OCI-LY3 (cell line): ENCODE measurements around the gene CNOT9.

Source experiments
- H2AFZ ChIP-seq: fragments of 200-600, 300-600 bp; shearing (Covaris generic); 2 replicates; pipeline ENCODE4 v1.6.0; 2014; ENCODE audit warnings: antibody characterized with exemption, low read depth, low read length
- H3K27ac ChIP-seq: fragments of 200-600, 300-600 bp; sonication (generic); 2 replicates; pipeline ENCODE4 v1.5.1; 2014; ENCODE audit warnings: mild to moderate bottlenecking, low read length, moderate library complexity, mixed read lengths
- H3K27me3 ChIP-seq: fragments of 200-600, 300-600 bp; sonication (generic); 2 replicates; pipeline ENCODE4 v1.6.1; 2014; ENCODE audit warnings: low read depth, low read length, mixed read lengths
- H3K36me3 ChIP-seq: fragments of 200-600, 300-600 bp; sonication (generic); replicated peaks from 2 replicates; pipeline ENCODE3; 2014; ENCODE audit warnings: low read depth, low read length, mixed read lengths
- H3K4me1 ChIP-seq: fragments of 300-600, 200-600 bp; sonication (generic); 2 replicates; pipeline ENCODE4 v1.6.1; 2014; ENCODE audit warnings: low read length, mixed read lengths
- H3K4me2 ChIP-seq: fragments of 200-600, 300-600 bp; sonication (generic); 2 replicates; pipeline ENCODE4 v1.6.1; 2014; ENCODE audit warnings: low read length, mixed read lengths
- H3K4me3 ChIP-seq: fragments of 300-600, 200-600 bp; sonication (generic); 2 replicates; pipeline ENCODE4 v1.5.1; 2014; ENCODE audit warnings: antibody characterized with exemption, mild to moderate bottlenecking, low read length, moderate library complexity
- H3K79me2 ChIP-seq: fragments of 300-600, 200-600 bp; shearing (Covaris generic); 2 replicates; pipeline ENCODE4 v1.6.1; 2014; ENCODE audit warnings: mild to moderate bottlenecking, low read length, mixed read lengths
- H3K9ac ChIP-seq: fragments of 300-600, 200-600 bp; shearing (Covaris generic); 2 replicates; pipeline ENCODE4 v1.6.0; 2014; ENCODE audit warnings: mild to moderate bottlenecking, low read length, moderate library complexity
- H3K9me3 ChIP-seq: fragments of 200-600, 300-600 bp; shearing (Covaris generic); 2 replicates; pipeline ENCODE4 v1.6.1; 2014; ENCODE audit warnings: low read length, mixed read lengths; ENCODE audit not compliant: insufficient read depth
- H4K20me1 ChIP-seq: fragments of 200-600, 300-600 bp; sonication (generic); 2 replicates; pipeline ENCODE4 v1.6.1; 2016; ENCODE audit warnings: low read length, mixed read lengths; ENCODE audit not compliant: insufficient read depth
- EZH2phosphoT487 ChIP-seq: fragments of 200-600 bp; shearing (Covaris generic); IDR thresholded peaks from 2 replicates; pipeline ENCODE4 v1.6.1; 2018; ENCODE audit warnings: antibody characterized with exemption, mixed run types, low read depth
- TF ChIP-seq, protein P1 (sequence below): fragments of 200-600, 300-600 bp; sonication (generic); IDR thresholded peaks from 2 replicates; pipeline ENCODE4 v1.5.1; 2014; ENCODE audit warnings: antibody characterized with exemption, low read length, low read depth

The CNOT9 gene

DNA sequence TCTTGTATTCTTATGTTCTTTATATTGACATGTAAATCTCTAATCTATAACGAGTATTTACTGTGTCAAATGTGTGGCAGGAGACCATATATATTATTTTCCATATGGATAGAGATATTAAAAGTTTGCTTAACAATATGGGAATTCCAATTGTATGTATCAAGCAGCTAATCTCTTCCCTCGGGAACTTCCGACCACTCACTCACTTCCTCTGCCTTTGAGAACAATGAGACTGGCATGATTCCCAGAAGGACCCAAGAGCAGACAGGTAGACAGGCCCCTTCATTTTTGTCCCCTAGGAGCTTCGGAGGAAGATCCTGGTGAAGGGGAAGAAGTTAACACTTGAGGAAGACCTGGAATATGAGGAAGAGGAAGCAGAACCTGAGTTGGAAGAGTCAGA, 63.2 kb downstream of the CNOT9 start:
- Histone ChIP-seq H3K4me1 (peaks cover 5% of the 10 kb centered on the region), H3K4me2 (no peak overlapping the region), H3K36me3 (peaks cover 5% of the 10 kb centered on the region), H3K27ac (no peak overlapping the region), H3K27me3 (no peaks in the 10 kb centered on the region), H3K4me3 (no peak overlapping the region), H4K20me1 (no peaks in the 10 kb centered on the region), H3K79me2 (no peaks in the 10 kb centered on the region), H2AFZ (no peak overlapping the region), H3K9ac (no peak overlapping the region), H3K9me3 (no peaks in the 10 kb centered on the region)
- TF ChIP-seq EZH2phosphoT487 = no peak
- TF ChIP-seq, protein P1, sequence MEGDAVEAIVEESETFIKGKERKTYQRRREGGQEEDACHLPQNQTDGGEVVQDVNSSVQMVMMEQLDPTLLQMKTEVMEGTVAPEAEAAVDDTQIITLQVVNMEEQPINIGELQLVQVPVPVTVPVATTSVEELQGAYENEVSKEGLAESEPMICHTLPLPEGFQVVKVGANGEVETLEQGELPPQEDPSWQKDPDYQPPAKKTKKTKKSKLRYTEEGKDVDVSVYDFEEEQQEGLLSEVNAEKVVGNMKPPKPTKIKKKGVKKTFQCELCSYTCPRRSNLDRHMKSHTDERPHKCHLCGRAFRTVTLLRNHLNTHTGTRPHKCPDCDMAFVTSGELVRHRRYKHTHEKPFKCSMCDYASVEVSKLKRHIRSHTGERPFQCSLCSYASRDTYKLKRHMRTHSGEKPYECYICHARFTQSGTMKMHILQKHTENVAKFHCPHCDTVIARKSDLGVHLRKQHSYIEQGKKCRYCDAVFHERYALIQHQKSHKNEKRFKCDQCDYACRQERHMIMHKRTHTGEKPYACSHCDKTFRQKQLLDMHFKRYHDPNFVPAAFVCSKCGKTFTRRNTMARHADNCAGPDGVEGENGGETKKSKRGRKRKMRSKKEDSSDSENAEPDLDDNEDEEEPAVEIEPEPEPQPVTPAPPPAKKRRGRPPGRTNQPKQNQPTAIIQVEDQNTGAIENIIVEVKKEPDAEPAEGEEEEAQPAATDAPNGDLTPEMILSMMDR = no peak

DNA sequence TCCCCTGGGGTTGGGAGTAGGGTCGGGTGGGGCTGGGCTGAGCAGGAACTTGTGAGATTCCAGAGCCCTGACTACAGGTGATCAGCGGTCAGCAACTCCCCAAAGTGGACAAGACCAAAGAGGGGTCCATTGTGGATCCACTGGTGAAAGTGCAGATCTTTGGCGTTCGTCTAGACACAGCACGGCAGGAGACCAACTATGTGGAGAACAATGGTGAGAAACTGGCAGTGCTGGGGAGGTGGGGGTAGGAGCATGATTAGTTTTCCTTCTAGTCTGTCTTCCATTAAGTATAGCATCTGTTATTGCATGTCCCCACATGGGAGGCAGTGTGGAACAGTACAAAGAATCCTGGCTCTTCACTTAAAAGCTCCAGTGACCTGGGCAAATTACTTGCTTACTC, 67.1 kb downstream of the CNOT9 start:
- Histone ChIP-seq H3K79me2 (no peaks in the 10 kb centered on the region), H3K36me3 (peaks cover 30% of the 10 kb centered on the region), H3K27ac (no peak overlapping the region), H4K20me1 (no peaks in the 10 kb centered on the region), H3K4me3 (no peak overlapping the region), H3K9ac (no peak overlapping the region), H3K9me3 (no peaks in the 10 kb centered on the region), H3K4me1 (no peaks in the 10 kb centered on the region), H3K4me2 (no peak overlapping the region), H2AFZ (no peak overlapping the region), H3K27me3 (no peaks in the 10 kb centered on the region)
- no peak for TF ChIP-seq EZH2phosphoT487
- TF ChIP-seq, protein P1 = no peak

DNA sequence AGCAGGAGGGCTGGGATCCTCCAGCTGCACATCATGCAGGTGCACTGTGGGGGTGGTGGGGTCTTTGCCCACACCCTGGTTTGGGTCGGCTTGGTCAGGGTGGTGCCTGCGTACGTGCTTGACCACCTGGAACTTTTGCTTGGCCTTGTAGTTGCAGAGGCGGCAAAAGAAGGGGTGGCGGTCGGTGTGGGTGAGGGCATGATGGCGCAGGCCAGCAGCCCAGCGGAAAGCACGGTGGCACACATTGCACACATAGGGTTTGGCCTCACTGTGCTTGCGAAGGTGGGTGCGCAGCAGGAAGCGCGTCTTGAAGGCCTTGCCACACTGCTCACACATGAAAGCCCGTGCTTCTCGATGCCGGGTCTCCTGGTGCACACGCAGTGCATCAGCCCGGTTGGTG, 69.7 kb downstream of the CNOT9 start:
- H3K9ac ChIP-seq = no peak overlapping the region
- no peaks in the 10 kb centered on the region for H3K79me2 ChIP-seq
- H3K4me1 ChIP-seq = no peaks in the 10 kb centered on the region
- H3K4me3 ChIP-seq = no peak overlapping the region
- TF ChIP-seq EZH2phosphoT487 = no peak
- TF ChIP-seq, protein P1 = no peak
- H3K27me3 ChIP-seq = no peaks in the 10 kb centered on the region
- no peak overlapping the region for H3K4me2 ChIP-seq
- no peak overlapping the region for H3K27ac ChIP-seq
- H3K9me3 ChIP-seq = no peaks in the 10 kb centered on the region
- peaks cover 40% of the 10 kb centered on the region for H3K36me3 ChIP-seq
- no peaks in the 10 kb centered on the region for H4K20me1 ChIP-seq
- no peak overlapping the region for H2AFZ ChIP-seq

DNA sequence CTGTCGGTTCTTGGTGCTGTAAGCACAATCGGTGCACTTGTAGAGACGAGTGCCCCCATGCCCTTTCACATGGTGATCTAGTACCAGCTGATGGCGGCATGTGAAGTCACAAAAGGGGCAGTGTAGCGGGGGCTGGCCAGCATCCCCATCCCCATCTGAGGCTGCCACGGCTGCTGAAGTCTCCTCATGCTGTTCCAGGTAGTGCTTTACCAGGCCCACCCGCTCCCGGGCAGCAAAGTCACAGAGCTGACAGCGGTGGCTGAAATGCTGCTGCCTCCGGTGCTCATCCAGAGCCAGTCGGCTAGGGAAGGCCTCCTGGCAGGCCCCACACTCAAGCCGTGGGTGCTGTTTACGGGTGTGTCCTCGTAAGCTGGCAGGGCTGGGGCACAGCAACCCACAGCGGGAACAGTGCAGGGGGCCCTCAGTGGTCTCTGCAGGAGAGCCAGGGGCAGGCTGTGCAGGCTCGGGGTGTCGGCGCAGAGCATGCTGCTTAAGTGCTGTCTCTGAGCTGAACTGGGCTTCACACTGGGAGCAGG, 73.5 kb downstream of the CNOT9 start:
- Histone ChIP-seq H3K9me3 (no peaks in the 10 kb centered on the region), H3K4me1 (peaks cover 22% of the 10 kb centered on the region), H4K20me1 (no peaks in the 10 kb centered on the region), H3K4me2 (no peak overlapping the region), H2AFZ (no peak overlapping the region), H3K79me2 (no peaks in the 10 kb centered on the region; the same call in 1 of the 2 replicates), H3K27me3 (no peaks in the 10 kb centered on the region), H3K9ac (no peak overlapping the region), H3K36me3 (peaks cover 54% of the 10 kb centered on the region), H3K4me3 (no peak overlapping the region), H3K27ac (no peak overlapping the region)
- TF ChIP-seq EZH2phosphoT487 = no peak
- TF ChIP-seq, protein P1 = no peak
